Activated naive CD8-positive, alpha-beta T cell treated with anti-CD3 and anti-CD28 coated beads, Interleukin-2, amount 50 U/mL, for 24 hours (primary cell): ENCODE measurements around the gene KLF12.
A peak's percentile ranks its signal among the peaks of the same experiment; 100 is the strongest.

Experiments used
- ATAC-seq: fragments of 150-1000 bp; cut with Tn5 transposase; one replicate; pipeline ENCODE4 v1.10.0; 2021
- DNase-seq: peaks from one replicate; pipeline ENCODE4 v3.0.0; 2021
- H3K27ac Mint-ChIP-seq: one replicate; pipeline ENCODE4 v1.8.0; 2021; ENCODE audit warnings: mild to moderate bottlenecking, mixed read lengths
- H3K27me3 Mint-ChIP-seq: one replicate; pipeline ENCODE4 v1.8.0; 2021; ENCODE audit warnings: mixed read lengths
- H3K36me3 Mint-ChIP-seq: one replicate; pipeline ENCODE4 v1.8.0; 2021; ENCODE audit warnings: low read depth, mixed read lengths
- H3K4me1 Mint-ChIP-seq: one replicate; pipeline ENCODE4 v1.8.0; 2021; ENCODE audit warnings: mixed read lengths
- H3K4me3 Mint-ChIP-seq: one replicate; pipeline ENCODE4 v1.8.0; 2021; ENCODE audit warnings: mild to moderate bottlenecking, moderate library complexity, mixed read lengths
- H3K9me3 Mint-ChIP-seq: one replicate; pipeline ENCODE4 v1.8.0; 2021; ENCODE audit warnings: mixed read lengths

The KLF12 gene

DNA sequence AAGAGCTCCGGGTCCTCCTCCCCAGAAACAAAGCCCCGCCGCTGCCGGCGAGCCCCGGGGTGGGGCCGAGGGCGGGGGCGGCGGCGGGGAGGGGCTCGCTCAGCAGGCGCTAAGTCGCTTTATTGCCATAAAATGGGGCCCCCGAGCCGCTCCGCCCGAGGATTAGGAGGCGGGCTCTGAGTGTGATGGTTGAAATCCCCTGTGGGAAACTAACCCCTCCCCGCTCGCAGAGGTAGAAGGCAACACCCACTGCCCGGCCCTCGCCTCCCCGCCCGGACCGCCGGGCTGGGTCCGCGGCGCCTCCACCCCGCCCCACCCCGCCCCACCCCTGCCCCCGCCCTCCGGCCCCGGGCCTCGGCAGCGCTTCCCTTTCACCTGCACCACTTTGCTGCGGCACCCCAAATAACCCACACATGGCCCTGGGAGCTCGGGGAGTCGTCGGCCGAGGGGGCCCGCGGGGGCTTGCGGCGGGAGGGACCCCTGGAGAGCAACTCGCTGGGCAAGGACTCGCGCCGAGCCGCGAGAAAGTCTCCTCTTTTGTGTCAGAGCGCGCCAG is at the start of gene KLF12:
TSS of gene KLF12 (minus strand) at position 184 of the 556 bp plus-strand sequence.
- ATAC-seq: peak; percentile 68
- peak within 1 kb of the TSS; percentile 100 for H3K4me3 Mint-ChIP-seq
- no peaks in the 10 kb centered on the region for H3K27me3 Mint-ChIP-seq
- H3K4me1 Mint-ChIP-seq: peaks cover 40% of the 10 kb centered on the region
- DNase-seq: peak; percentile 92
- no peaks in the 10 kb centered on the region for H3K9me3 Mint-ChIP-seq
- H3K36me3 Mint-ChIP-seq: peaks cover 2% of the 10 kb centered on the region
- peak within 1 kb of the TSS; percentile 99 for H3K27ac Mint-ChIP-seq

DNA sequence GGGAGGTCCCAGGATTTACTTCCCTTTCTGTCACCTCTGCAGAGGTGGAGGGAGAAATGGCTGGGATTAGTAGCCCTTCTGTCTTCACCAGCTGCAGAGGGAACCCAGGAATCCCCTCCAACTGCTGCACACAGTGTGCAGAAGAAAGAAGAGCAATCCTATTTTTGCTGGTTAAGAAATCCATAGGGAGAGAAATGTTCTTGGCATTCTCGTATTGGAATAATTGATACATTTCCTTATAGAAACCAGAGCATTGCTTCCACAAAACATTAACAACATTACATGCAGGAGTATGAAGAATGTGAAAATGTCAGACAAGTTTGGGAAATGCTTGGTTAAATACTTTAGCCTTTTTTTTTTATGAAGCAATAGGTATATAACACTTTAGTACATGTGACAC is 48.3 kb upstream of the KLF12 start:
- no peak for DNase-seq
- H3K27ac Mint-ChIP-seq: no peak overlapping the region
- H3K9me3 Mint-ChIP-seq: no peaks in the 10 kb centered on the region
- H3K4me3 Mint-ChIP-seq: no peak overlapping the region
- ATAC-seq: no peak
- no peaks in the 10 kb centered on the region for H3K36me3 Mint-ChIP-seq
- H3K4me1 Mint-ChIP-seq: peaks cover 1% of the 10 kb centered on the region
- no peaks in the 10 kb centered on the region for H3K27me3 Mint-ChIP-seq

DNA sequence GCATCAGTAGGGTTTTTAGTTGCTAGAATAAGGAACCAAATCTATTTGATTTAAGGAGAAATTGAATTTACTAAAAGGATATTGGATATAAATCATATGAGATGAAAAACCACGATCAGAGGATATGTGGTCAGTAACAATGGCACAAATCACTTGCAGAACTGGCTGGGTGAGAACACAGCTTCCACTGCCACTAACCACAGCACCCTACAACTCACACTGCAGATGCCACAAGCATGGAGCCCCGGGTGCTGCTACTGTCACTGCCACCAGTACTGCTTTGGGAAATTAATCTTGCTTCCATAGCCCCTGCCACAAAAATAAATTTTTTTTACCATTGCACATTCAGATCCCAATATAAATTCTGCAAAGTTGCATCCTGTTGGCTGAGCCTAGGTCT is 40.6 kb upstream of the KLF12 start:
- peaks cover 4% of the 10 kb centered on the region for H3K27me3 Mint-ChIP-seq
- no peak overlapping the region for H3K27ac Mint-ChIP-seq
- DNase-seq (no peak), ATAC-seq (no peak)
- peaks cover 4% of the 10 kb centered on the region for H3K4me1 Mint-ChIP-seq
- no peaks in the 10 kb centered on the region for H3K36me3 Mint-ChIP-seq
- no peak overlapping the region for H3K4me3 Mint-ChIP-seq
- no peaks in the 10 kb centered on the region for H3K9me3 Mint-ChIP-seq

DNA sequence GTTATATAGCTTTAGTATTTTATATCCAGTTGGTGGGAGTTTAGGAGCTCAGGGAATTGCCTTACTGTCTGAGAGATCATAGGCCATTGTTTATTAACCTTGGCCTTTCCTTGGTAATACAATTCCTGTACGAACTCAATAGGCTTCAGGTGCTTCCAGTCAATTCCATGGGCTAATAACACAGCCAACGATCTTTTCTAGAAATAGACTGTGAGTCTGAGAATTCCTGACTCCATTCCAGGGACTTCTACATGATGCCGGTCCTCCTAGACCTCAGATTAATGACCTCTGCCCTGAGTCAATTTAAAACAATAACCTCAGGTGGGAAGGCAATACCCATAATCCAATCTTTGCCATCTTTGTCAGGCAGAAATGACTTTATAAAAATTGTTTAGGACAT is 39.6 kb upstream of the KLF12 start:
- no peak overlapping the region for H3K4me3 Mint-ChIP-seq
- no peak overlapping the region for H3K27ac Mint-ChIP-seq
- H3K9me3 Mint-ChIP-seq: no peaks in the 10 kb centered on the region
- no peaks in the 10 kb centered on the region for H3K36me3 Mint-ChIP-seq
- peaks cover 4% of the 10 kb centered on the region for H3K27me3 Mint-ChIP-seq
- no peak for DNase-seq
- no peak for ATAC-seq
- H3K4me1 Mint-ChIP-seq: peaks cover 4% of the 10 kb centered on the region

DNA sequence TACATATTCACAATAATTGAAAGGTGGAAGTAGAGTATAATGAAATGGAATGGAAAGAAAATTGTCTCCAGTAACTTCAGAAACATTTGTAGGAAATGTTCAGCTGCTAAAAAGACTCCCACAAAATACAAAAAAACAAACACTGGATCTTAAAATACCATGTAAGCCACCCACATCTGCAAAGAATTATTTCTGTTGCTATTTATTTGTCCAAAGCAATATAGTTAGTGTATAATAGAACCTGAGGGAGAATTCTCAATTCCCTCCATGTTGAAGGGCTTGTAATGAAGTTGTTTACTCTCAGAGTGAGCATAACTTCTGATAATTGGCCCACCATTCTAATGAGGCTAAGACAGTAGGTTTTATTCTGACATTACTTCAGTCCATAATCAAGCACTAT is 37.4 kb upstream of the KLF12 start:
- ATAC-seq: no peak
- H3K4me1 Mint-ChIP-seq: peaks cover 4% of the 10 kb centered on the region
- peaks cover 4% of the 10 kb centered on the region for H3K27me3 Mint-ChIP-seq
- no peak overlapping the region for H3K4me3 Mint-ChIP-seq
- no peak overlapping the region for H3K27ac Mint-ChIP-seq
- H3K36me3 Mint-ChIP-seq: no peaks in the 10 kb centered on the region
- H3K9me3 Mint-ChIP-seq: no peaks in the 10 kb centered on the region
- no peak for DNase-seq

DNA sequence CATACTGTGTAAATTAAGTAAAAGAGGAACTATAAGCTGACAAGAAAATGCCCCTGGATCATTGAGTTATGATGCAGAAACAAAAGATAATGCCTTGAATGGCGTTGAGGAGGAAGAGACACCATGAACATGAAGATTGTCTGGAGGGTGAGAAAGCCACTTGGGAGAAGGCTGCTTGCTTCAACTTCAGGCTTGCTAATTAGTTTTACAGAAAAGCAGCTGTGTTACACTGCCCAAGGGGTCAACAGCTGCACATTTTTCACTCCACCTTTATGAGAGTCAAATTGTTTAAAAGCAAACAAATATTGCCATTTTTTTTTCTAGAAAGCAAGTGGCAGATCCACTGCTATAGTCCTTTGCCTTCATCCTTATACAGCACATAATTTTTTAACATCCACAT is 35.5 kb upstream of the KLF12 start:
- Mint-ChIP-seq H3K4me1 (peaks cover 3% of the 10 kb centered on the region), H3K27me3 (no peaks in the 10 kb centered on the region), H3K4me3 (no peak overlapping the region), H3K36me3 (no peaks in the 10 kb centered on the region), H3K27ac (no peak overlapping the region), H3K9me3 (no peaks in the 10 kb centered on the region)
- ATAC-seq (no peak), DNase-seq (no peak)

DNA sequence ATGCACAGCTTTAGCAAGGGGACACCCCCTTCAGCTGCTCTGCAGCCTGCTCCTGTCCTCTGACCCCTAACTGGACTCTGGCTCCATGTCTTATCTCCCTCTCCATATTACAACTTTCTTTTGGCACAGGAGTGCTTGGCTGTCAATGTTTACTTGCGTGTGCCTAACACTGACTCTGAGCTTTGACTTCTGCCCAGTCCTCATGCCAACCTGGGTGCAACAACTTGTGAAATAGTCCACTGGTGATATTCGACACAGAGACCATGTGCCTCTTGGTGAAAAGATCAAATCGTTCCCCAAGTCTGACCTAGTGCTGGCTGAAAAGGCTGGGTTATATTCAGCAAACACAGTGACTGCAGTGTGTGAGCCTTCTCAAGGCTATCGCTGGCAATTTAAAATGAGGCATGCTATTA is 34.1 kb upstream of the KLF12 start:
- H3K27me3 Mint-ChIP-seq: no peaks in the 10 kb centered on the region
- ATAC-seq (no peak), DNase-seq (no peak)
- no peaks in the 10 kb centered on the region for H3K9me3 Mint-ChIP-seq
- H3K4me1 Mint-ChIP-seq: no peaks in the 10 kb centered on the region
- H3K36me3 Mint-ChIP-seq: no peaks in the 10 kb centered on the region
- H3K27ac Mint-ChIP-seq: no peak overlapping the region
- no peak overlapping the region for H3K4me3 Mint-ChIP-seq

DNA sequence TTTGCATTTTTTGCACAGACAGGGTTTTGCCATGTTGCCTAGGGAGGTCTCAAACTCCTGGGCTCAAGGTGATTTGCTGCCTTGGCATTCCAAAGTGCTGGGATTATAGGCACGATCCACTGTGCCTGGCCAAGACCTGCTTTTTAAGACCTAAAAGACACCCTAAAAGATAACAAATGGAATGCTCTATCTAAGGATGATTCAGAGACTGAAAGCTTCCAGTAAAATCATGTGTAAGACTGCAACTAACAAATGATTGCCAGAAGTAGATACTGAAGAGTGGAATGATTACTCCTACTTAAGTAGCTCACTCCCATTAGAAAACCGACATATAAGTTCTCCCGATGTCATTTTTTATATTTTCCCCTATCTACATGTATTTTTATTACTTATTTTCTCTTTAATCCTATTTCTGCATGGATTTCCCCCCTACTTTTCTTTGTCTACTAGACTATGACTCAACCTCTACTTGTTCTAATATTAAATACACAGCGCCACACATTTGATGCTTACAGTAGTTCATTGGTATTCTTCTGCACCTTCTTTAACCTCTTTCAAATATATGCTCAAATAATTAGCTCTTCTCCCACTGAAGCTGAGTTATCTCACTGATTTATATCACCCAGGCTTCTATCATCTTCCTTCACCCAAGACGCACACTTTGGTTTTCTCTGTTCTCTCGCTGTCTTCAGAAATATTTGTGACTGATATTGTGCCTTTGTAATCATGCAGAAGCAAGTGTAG is 32.2 kb upstream of the KLF12 start:
- H3K27me3 Mint-ChIP-seq: no peaks in the 10 kb centered on the region
- ATAC-seq (no peak), DNase-seq (no peak)
- H3K9me3 Mint-ChIP-seq: no peaks in the 10 kb centered on the region
- no peak overlapping the region for H3K27ac Mint-ChIP-seq
- no peaks in the 10 kb centered on the region for H3K36me3 Mint-ChIP-seq
- H3K4me3 Mint-ChIP-seq: no peak overlapping the region
- H3K4me1 Mint-ChIP-seq: no peaks in the 10 kb centered on the region

DNA sequence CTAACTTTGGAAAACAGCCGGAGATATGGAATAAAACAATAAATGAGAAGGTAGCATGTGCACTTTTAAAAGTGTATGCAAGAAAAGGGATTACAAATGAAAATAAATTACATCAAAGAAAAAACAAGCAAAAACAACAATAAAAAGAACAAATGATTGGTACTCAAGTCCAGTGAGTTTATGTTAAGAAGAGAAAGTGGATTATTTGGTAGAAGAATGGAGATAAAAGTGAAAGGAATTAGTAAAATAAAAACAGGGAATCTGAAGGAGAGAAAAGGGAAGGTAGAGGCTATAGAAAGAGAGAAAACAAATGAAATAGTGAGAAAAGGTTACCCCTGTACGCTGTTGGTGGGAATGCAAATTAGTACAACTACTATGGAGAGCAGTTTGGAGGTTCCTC is 28.6 kb upstream of the KLF12 start:
- peaks cover 16% of the 10 kb centered on the region for H3K4me1 Mint-ChIP-seq
- H3K36me3 Mint-ChIP-seq: no peaks in the 10 kb centered on the region
- H3K27me3 Mint-ChIP-seq: no peaks in the 10 kb centered on the region
- no peak overlapping the region for H3K27ac Mint-ChIP-seq
- DNase-seq (no peak), ATAC-seq (no peak)
- no peaks in the 10 kb centered on the region for H3K9me3 Mint-ChIP-seq
- no peak overlapping the region for H3K4me3 Mint-ChIP-seq

DNA sequence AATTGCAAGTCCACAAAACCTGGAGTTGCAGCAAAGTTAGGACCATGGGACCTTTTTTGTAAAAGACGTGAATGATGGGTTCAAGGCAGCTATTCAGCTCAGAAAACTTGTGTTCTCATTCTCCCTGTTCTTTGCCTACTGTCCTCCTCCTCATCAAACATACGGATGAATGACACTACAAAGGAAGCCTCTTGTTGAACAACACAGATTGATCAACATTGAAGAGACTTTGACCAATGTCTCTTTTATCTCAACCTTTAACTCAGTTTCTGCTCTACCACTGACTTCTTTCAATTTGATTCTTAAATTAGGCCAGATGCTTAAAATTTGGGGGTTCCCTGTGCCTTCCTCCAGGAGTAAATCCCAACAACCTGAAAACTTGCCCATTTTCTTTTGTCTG is 27.9 kb upstream of the KLF12 start:
- no peak overlapping the region for H3K27ac Mint-ChIP-seq
- DNase-seq (no peak), ATAC-seq (no peak)
- H3K4me1 Mint-ChIP-seq: peaks cover 17% of the 10 kb centered on the region
- no peak overlapping the region for H3K4me3 Mint-ChIP-seq
- no peaks in the 10 kb centered on the region for H3K36me3 Mint-ChIP-seq
- no peaks in the 10 kb centered on the region for H3K27me3 Mint-ChIP-seq
- no peaks in the 10 kb centered on the region for H3K9me3 Mint-ChIP-seq

DNA sequence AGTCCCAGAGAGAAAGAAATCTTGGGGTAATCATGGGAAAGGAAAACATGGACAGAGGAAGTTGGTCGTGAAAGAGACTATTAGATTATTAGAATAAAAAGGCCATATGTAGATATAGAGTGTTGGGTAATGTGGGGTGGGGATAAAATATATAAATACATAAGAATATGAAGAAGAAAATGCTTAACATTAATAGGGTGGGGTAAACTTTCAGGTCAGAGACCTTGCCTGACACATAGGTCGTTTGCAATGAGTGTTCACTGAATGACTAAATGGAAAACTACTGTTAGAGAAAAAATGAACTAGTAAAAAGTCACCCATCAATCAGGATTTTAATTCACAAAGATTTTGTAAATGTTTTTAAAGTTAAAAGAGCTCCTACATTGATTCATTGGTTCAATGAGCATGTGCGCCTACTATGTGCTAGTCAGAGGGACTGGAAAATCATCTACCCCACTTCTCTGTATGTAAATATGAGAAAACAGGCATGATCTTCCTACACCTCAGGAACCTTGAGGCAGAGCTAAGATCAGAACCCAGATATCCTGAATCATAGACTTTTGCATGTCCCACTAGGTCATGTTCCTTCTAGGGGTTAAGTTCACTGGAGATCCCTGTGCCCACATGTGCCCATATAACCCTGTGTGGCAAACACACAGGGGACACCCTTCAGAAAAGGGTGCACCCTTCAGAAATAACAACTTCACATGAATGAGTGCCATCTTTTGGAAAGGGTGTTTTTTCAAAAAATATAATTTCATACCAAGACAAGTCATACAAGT is 24.6 kb upstream of the KLF12 start:
- H3K36me3 Mint-ChIP-seq: no peaks in the 10 kb centered on the region
- ATAC-seq (peak; percentile 86), DNase-seq (no peak)
- H3K4me3 Mint-ChIP-seq: no peak overlapping the region
- no peaks in the 10 kb centered on the region for H3K9me3 Mint-ChIP-seq
- peak overlapping the region; percentile 57 for H3K27ac Mint-ChIP-seq
- H3K27me3 Mint-ChIP-seq: no peaks in the 10 kb centered on the region
- H3K4me1 Mint-ChIP-seq: peaks cover 17% of the 10 kb centered on the region

DNA sequence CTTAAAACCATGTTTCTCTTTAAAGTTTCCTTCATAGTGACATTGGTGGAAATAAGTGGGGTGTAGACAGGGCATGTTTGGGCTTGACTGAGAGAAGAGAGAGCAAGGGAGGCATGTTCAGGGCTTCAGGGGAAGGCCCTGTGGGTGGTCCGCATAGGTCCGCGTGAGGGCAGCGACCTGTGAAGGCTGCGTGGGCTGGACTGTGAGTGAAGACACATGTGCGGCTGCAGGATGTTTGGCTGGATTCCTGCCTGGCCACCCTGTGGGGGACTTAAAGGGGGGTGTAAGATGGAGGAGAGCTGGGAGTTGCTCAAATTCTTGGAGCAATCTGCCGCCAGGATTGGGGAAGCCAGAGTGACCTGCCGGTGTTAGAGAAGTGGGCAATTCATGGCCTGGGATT is 23.8 kb upstream of the KLF12 start:
- Mint-ChIP-seq H3K36me3 (no peaks in the 10 kb centered on the region), H3K9me3 (no peaks in the 10 kb centered on the region), H3K27ac (peak overlapping the region; percentile 57), H3K27me3 (no peaks in the 10 kb centered on the region), H3K4me3 (no peak overlapping the region), H3K4me1 (peaks cover 17% of the 10 kb centered on the region)
- ATAC-seq (no peak), DNase-seq (no peak)

DNA sequence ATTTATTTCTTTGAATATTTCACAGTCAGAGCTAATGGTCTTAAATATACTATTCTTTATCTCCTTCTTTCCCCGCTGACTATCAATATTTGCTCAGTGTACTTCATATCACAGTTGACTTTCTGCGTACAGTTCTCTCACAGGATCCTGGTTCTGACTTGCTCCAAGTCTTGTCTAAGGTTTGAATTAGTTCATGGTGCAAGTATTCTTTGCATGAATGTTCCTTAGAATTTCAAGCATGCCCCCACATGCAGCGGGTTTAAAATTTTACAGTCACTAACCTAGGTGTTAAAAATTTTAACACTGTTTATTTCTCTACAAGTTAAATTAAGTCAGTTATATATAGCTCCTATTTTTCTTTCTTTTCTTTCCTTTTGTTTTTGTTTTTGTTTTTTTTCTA is 20.8 kb upstream of the KLF12 start:
- Mint-ChIP-seq H3K36me3 (no peaks in the 10 kb centered on the region), H3K4me1 (peaks cover 17% of the 10 kb centered on the region), H3K4me3 (no peak overlapping the region), H3K27me3 (no peaks in the 10 kb centered on the region), H3K27ac (no peak overlapping the region), H3K9me3 (no peaks in the 10 kb centered on the region)
- ATAC-seq: no peak
- DNase-seq: no peak

DNA sequence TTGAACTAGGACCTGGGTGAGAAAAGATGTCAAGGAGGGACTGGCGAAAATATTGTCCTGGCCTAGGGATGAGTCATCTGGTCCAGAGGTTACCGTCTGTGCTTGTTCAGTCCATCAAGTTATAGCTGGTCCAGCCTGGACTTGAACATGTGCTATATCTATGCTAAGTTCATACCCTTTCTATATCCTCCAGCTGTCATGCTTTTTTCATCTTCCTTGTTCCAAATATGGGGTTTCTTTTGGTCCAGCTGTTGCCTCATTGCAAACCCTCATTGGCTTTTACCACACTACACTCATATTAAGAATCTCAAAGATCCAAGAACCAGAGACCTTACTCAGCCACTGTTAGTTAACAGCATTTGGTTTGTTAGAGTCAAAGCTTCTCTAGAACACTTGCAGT is 19.1 kb upstream of the KLF12 start:
- Mint-ChIP-seq H3K4me1 (peaks cover 6% of the 10 kb centered on the region), H3K4me3 (no peak overlapping the region), H3K27me3 (no peaks in the 10 kb centered on the region), H3K27ac (no peak overlapping the region), H3K9me3 (no peaks in the 10 kb centered on the region), H3K36me3 (no peaks in the 10 kb centered on the region)
- DNase-seq (no peak), ATAC-seq (peak; percentile 43)

DNA sequence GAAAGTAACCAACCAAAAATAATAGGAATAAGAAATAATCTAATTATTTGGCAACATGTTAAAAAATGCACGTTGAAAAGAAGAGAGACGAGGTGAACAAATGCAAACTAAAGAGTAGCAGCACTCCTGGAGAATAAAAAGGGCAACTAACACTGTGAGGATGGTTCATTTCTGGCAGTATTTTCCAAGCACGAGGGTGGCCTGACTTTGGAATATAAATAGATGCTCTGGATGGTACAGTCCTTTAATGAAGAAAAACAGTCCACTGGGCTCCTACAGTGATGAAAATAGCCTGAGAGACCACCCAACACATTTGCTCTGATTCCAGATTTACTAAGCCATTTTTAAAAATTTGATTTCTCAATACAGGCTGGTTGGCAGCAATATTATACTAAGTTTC is 17.7 kb upstream of the KLF12 start:
- DNase-seq (no peak), ATAC-seq (no peak)
- no peaks in the 10 kb centered on the region for H3K27me3 Mint-ChIP-seq
- no peaks in the 10 kb centered on the region for H3K36me3 Mint-ChIP-seq
- H3K4me1 Mint-ChIP-seq: no peaks in the 10 kb centered on the region
- H3K9me3 Mint-ChIP-seq: no peaks in the 10 kb centered on the region
- H3K4me3 Mint-ChIP-seq: no peak overlapping the region
- no peak overlapping the region for H3K27ac Mint-ChIP-seq
